NB4 (cell line): ENCODE measurements around the gene TMEM258.

Experiments used
- DNase-seq: peaks from one replicate; pipeline ENCODE4 v3.0.0; 2010; ENCODE audit warnings: low read depth
- H3K4me3 ChIP-seq: one replicate; pipeline ENCODE4 v1.5.1; 2011; ENCODE audit warnings: mild to moderate bottlenecking, low read depth, low read length, moderate library complexity
- MYC ChIP-seq: IDR thresholded peaks from 2 replicates; pipeline ENCODE4 v1.6.1; 2011; ENCODE audit warnings: low read depth, low read length
- POLR2A ChIP-seq: IDR thresholded peaks from 2 replicates; pipeline ENCODE4 v1.6.1; 2011; ENCODE audit warnings: mild to moderate bottlenecking; ENCODE audit not compliant: insufficient read length; ENCODE audit errors: extremely low read depth
- TF ChIP-seq, protein P1 (sequence below): IDR thresholded peaks from 2 replicates; pipeline ENCODE4 v1.6.1; 2011; ENCODE audit warnings: low read depth, low read length
- TF ChIP-seq, protein P2 (sequence below): IDR thresholded peaks from one replicate; pipeline ENCODE4 v1.5.1; 2012; ENCODE audit warnings: low read depth, low read length

TMEM258 gene

DNA sequence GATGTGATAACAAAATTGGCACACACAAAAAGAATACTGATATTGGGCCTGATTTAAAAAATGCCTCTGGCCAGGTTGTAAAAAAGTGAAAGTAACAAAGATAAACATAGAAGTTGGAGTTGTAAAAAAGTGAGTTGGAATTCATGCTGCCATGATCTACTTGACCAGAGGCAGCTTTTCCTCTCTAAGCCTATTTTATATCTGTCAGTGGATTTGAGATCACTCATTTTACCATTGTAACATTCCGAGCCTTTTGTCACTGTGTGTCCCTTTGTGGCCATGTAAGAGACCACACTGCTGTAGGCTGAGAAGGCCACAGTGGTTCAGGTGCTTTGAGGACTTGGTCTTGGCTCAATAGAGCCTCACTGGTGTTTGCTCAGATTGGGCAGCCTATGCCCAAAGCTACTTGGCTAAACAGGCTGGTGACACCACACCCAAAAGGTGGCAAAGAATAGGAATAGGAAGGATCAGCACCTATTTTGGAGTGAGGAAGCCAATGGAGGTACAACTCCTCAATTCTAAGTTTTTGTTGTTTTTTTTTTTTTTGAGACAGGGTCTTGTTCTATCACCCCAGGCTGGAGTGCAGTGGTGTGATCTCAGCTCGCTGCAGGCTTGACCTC lies 7.4 kb upstream of the TMEM258 start:
- DNase-seq: no peak
- H3K4me3 ChIP-seq: no peak overlapping the region
- no peak for TF ChIP-seq POLR2A
- TF ChIP-seq MYC: no peak
- TF ChIP-seq, protein P1, sequence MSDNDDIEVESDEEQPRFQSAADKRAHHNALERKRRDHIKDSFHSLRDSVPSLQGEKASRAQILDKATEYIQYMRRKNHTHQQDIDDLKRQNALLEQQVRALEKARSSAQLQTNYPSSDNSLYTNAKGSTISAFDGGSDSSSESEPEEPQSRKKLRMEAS: no peak
- TF ChIP-seq, protein P2, sequence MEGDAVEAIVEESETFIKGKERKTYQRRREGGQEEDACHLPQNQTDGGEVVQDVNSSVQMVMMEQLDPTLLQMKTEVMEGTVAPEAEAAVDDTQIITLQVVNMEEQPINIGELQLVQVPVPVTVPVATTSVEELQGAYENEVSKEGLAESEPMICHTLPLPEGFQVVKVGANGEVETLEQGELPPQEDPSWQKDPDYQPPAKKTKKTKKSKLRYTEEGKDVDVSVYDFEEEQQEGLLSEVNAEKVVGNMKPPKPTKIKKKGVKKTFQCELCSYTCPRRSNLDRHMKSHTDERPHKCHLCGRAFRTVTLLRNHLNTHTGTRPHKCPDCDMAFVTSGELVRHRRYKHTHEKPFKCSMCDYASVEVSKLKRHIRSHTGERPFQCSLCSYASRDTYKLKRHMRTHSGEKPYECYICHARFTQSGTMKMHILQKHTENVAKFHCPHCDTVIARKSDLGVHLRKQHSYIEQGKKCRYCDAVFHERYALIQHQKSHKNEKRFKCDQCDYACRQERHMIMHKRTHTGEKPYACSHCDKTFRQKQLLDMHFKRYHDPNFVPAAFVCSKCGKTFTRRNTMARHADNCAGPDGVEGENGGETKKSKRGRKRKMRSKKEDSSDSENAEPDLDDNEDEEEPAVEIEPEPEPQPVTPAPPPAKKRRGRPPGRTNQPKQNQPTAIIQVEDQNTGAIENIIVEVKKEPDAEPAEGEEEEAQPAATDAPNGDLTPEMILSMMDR: no peak

DNA sequence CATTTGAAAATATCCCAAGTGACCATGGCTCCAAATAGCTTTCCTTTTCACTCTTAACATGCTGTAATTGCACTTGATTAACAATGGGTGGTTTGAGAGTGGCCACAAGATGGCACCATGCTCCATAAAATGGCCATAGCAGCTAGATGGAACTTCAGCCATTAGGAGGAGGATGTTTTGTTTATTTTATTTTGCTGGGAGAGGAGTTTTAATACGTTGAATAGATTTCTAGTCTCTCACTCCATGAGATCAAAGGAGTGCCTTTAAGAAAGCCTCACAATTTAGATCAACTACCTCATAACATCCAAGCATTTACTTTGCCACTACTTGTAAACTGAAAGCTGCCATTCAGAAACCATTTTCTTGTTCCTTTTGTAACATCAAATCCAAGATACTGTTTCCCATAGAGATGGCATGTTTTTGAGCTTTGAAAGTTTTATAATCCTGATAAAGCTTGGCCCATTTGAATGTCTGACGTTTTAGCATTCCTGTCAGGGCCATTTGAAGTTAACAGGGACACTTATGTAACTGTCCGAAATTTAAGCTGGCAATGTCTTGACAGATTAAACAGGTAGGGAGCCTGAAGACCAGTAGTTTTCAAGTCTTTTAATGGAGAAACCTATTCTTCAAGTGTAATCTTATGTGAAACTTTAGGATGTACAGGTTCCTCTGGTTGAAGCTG lies 5.0 kb upstream of the TMEM258 start:
- peak; percentile 87 for DNase-seq
- TF ChIP-seq MYC: no peak
- TF ChIP-seq, protein P2: peak; percentile 82
- H3K4me3 ChIP-seq: no peak overlapping the region

DNA sequence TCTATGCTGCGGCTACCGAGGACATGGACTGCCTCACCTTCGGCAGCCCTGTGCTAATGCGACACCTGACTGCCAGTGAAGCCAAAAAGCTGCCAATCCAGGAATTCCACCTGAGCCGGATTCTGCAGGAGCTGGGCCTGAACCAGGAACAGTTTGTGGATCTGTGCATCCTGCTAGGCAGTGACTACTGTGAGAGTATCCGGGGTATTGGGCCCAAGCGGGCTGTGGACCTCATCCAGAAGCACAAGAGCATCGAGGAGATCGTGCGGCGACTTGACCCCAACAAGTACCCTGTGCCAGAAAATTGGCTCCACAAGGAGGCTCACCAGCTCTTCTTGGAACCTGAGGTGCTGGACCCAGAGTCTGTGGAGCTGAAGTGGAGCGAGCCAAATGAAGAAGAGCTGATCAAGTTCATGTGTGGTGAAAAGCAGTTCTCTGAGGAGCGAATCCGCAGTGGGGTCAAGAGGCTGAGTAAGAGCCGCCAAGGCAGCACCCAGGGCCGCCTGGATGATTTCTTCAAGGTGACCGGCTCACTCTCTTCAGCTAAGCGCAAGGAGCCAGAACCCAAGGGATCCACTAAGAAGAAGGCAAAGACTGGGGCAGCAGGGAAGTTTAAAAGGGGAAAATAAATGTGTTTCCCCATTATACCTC lies 3.6 kb upstream of the TMEM258 start:
- H3K4me3 ChIP-seq: no peak overlapping the region
- TF ChIP-seq POLR2A (no peak), MYC (no peak)
- TF ChIP-seq, protein P2: no peak
- TF ChIP-seq, protein P1: no peak
- no peak for DNase-seq

DNA sequence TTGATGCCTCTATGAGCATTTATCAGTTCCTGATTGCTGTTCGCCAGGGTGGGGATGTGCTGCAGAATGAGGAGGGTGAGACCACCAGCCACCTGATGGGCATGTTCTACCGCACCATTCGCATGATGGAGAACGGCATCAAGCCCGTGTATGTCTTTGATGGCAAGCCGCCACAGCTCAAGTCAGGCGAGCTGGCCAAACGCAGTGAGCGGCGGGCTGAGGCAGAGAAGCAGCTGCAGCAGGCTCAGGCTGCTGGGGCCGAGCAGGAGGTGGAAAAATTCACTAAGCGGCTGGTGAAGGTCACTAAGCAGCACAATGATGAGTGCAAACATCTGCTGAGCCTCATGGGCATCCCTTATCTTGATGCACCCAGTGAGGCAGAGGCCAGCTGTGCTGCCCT lies 3.1 kb upstream of the TMEM258 start:
- TF ChIP-seq, protein P2: no peak
- no peak for TF ChIP-seq POLR2A
- TF ChIP-seq, protein P1: no peak
- no peak for TF ChIP-seq MYC

DNA sequence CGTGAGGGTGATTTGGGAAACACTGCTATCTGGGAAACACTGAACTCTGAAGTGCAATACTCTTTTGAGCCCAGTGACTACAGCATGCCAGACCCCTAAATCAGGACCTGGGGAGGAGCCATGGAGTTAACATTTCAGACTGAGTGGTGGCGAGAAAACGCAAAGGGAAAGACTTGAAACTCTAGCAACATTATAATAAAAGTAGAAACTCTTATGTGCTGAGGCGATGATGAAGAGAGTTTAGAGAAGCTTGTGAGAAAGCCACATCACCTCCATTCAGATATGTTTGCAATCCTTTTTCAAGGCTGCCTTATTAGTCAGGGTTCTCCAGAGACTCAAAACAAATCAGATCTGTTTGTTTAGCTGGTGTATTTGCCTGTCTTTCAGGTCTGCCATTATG lies 2.2 kb upstream of the TMEM258 start:
- no peak for DNase-seq
- H3K4me3 ChIP-seq: peak overlapping the region; percentile 88
- TF ChIP-seq, protein P1: no peak
- TF ChIP-seq, protein P2: no peak
- TF ChIP-seq MYC (no peak), POLR2A (no peak)

More for the DNA sequence above, 3.1 kb upstream of the TMEM258 start:
- H3K4me3 ChIP-seq: no peak overlapping the region
- no peak for DNase-seq
